Hematopoietic multipotent progenitor cell treated with erythropoietin and hydrocortisone succinate and interleukin-3 and kit ligand, for 17 days (in vitro differentiated cells): ENCODE data around the gene DIP2A.
A peak's percentile ranks its signal among the peaks of the same experiment; 100 is the strongest.
"Not testable (repeated sequence)": the region's sequence is repeated elsewhere in the genome, so short reads cannot be mapped to it uniquely, and the experiment has no call there.

ENCODE experiments used
- DNase-seq: peaks from one replicate; pipeline ENCODE4 v3.0.0-alpha.2; 2015; ENCODE audit warnings: low spot score

The DIP2A gene

DNA sequence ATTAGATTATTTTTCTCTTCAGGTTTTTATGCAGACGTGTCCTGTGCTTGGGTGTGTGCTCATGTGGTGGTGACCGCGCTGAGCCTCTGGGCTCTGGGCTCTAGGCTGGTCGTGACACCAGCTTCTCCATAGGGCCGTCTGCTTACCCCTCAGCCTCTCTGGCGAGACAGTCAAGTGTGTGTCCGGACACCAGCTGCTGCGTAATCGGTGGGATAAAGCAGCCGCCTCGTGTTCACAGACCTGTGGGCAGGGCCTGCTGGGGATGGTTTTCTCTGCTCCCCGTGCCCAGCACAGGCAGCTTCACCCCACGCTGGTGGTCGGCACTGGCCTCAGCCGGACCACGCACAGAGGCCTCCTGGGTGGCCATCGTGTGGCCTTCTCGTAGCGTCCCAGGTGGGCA lies 33.6 kb upstream of the DIP2A start:
- no peak for DNase-seq

DNA sequence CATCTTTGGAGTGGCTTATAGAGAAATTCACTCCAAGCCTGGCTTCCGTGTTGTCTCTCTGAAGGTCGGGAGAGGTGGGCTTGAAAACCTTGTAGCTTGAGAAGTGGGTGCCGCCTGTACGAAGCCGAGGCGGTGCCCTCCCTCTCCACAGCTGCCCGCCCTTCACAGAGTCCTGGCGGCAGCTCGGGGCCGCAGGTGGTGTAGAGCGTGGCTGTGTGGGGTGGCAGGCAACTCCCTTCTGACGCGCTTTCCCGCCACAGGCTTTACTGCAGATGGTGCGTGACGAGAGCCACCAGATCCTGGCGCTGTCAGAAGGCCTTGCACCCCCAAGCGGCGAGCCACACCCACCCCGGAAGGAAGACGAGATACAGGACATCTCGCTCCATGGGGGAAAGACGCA lies 33.1 kb upstream of the DIP2A start:
- no peak for DNase-seq

GRCh38 chr21:46426313-46427046 lies 32.2 kb upstream of the DIP2A start:
- no peak for DNase-seq

GRCh38 chr21:46427516-46427915 lies 31.2 kb upstream of the DIP2A start:
- no peak for DNase-seq

DNA sequence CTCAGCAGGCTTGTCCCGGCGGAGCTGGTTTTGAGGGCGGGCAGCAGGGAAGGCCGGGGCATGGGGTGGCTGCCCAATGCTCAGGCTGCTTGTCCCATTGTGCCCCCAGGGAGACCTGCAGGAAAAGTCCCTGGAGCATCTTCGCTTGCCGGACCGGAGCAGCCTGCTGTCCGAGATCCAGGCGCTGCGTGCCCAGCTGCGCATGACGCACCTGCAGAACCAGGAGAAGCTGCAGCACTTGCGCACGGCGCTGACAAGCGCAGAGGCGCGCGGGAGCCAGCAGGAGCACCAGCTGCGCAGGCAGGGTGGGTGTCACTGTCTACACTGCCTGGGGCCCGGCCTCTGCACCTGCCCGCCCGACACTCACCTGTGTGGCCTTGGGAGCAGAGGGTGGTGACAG lies 30.4 kb upstream of the DIP2A start:
- DNase-seq, result no peak

- no peak for DNase-seq
These were observed 29.5 kb upstream of the DIP2A start for GRCh38 chr21:46428987-46429710.

DNA sequence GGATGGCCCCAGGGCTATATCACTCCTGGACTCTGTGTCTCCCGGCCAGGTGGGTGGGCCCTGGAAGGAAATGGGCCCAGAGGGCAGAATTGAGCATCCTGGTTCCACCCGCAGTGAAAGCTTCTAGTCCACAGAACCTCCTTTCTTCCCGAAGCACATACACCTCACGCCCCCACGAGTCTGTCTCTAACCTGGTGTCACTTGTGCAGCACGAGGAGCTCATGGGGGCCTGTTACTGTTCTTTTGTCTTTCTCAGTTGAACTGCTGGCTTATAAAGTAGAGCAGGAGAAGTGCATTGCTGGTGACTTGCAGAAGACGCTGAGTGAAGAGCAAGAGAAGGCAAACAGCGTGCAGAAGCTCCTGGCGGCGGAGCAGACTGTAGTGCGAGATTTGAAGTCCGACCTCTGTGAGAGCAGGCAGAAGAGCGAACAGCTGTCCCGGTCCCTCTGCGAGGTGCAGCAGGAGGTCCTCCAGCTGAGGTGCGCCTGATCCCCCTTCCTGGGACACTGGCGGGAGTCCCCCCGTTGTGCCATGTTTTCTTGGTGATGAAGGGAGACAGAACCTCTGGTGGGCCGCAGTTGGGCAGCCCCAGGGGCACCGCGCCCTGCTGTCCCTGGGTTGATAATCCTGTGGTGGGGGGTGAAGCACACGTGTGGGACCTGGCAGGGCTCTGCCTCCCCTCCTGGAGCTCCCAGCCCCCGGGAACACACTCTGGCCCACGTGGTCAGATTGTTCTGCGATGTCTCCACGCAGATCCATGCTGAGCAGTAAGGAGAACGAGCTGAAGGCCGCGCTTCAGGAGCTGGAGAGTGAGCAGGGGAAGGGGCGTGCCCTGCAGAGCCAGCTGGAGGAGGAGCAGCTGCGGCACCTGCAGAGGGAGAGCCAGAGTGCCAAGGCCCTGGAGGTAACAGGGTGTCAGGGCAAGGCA lies 28.7 kb upstream of the DIP2A start:
- no peak for DNase-seq

GRCh38 chr21:46431448-46431847 lies 27.2 kb upstream of the DIP2A start:
- DNase-seq, result no peak

DNA sequence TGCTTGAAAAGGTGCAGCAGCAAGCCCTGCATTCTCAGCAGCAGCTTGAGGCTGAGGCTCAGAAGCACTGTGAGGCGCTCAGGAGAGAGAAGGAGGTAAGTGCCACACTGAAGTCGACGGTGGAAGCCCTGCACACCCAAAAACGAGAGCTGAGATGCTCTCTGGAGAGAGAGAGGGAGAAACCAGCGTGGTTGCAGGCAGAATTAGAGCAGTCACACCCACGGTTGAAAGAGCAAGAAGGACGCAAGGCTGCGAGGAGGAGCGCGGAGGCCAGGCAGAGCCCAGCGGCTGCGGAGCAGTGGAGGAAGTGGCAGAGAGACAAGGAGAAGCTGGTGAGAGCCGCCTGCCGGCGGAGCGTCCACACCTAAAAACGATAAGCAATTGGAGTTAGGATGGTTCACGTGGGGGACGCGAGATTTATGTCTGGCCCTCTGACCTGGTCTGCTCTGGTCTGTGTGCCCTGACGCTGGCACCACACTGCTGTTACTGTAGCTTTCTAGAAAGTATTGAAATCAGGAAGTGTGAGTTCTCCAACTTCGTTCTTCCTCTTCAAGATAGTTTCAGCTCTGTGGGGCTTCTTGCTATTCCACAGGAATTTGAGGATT lies 26.7 kb upstream of the DIP2A start:
- no peak for DNase-seq

GRCh38 chr21:46433116-46433515 lies 25.6 kb upstream of the DIP2A start:
- not testable (repeated sequence) for DNase-seq

DNA sequence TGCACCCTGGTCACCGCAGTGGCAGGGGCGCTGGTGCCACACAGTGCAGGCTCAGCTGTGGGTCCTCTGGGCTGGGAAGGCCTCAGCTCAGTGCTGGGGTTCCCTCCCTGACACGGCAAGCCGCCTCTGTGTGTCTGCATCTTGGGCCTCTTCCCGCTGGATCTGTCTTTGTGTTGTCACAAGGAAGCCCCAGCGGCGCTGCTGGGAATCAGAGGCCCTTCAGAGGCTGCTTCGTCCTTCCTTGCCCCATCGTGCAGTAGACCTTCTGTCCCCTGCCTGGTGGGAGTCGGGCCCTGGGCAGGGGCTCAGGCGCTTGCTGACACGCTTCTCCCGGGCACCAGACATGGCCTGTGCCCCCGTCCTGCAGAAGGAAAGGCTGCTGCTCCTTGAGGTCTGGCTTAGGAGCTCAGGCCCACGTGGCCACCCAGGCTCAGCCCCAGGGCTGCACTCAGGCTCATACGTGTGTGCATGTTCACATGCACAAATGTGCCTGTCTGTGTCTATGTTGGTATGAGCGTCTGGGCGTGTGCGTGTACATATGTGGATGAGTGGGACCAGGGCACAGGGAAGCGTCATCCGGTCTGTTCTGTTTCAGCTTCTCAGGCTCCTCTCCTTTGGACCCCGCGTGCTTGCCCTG lies 24.3 kb upstream of the DIP2A start:
- no peak for DNase-seq

GRCh38 chr21:46435786-46436227 lies 22.9 kb upstream of the DIP2A start:
- DNase-seq, result no peak

- no peak for DNase-seq
These were observed 22.1 kb upstream of the DIP2A start for GRCh38 chr21:46436621-46437020.

GRCh38 chr21:46437096-46437498 lies 21.6 kb upstream of the DIP2A start:
- DNase-seq, result no peak

GRCh38 chr21:46437511-46437910 lies 21.2 kb upstream of the DIP2A start:
- DNase-seq, result no peak

- DNase-seq, result no peak
These were observed 20.4 kb upstream of the DIP2A start for GRCh38 chr21:46438241-46438640.

DNA sequence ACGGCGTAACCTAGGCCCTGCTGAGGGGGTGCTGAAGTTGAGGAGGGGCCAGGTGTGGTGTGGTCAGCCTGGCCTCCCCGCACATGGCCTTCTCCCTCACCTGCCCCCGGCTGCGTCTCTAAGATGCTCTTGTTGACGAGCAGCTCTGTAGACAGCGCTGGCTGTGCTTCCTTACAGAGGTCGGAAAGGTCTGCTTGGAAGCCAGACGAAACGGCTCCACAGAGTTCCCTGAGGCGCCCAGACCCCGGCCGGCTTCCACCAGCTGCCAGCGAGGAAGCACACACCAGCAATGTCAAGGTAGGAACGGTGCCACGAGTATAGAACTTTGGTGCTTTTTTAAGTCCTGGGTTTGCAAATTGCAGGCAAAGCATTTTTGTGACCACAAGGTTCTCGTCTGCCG lies 18.8 kb upstream of the DIP2A start:
- no peak for DNase-seq

GRCh38 chr21:46441331-46441730 lies 17.4 kb upstream of the DIP2A start:
- DNase-seq, result no peak

GRCh38 chr21:46441961-46442498 lies 16.7 kb upstream of the DIP2A start:
- no peak for DNase-seq

GRCh38 chr21:46442938-46443337 lies 15.8 kb upstream of the DIP2A start:
- peak; percentile 87 for DNase-seq

GRCh38 chr21:46443910-46444309 lies 14.8 kb upstream of the DIP2A start:
- peak; percentile 33 for DNase-seq
